ENCODE measurements around the gene NTMT2.
"Not testable (repeated sequence)": the region's sequence is repeated elsewhere in the genome, so short reads cannot be mapped to it uniquely, and the experiment has no call there.

NTMT2 gene

GRCh38 chr1:170156594-170156993 is 10.8 kb downstream of the NTMT2 start:
- DNase-seq (ENCODE audit: low read depth in 4 of 4, low spot score in 1 of 4) = no peak

- DNase-seq (ENCODE audit: low read depth in 4 of 4, low spot score in 1 of 4) = no peak
Observed at GRCh38 chr1:170157820-170158219, 12.1 kb downstream of the NTMT2 start.

- DNase-seq (ENCODE audit: low read depth in 4 of 4, low spot score in 1 of 4) = no peak
Observed at GRCh38 chr1:170162459-170163246, 16.9 kb downstream of the NTMT2 start.

- no peak for DNase-seq (ENCODE audit: low read depth in 4 of 4, low spot score in 1 of 4)
Observed at GRCh38 chr1:170164103-170164763, 18.5 kb downstream of the NTMT2 start.

GRCh38 chr1:170166518-170167180 is 20.9 kb downstream of the NTMT2 start:
- DNase-seq (ENCODE audit: low read depth in 4 of 4, low spot score in 1 of 4) = no peak

- no peak for DNase-seq (ENCODE audit: low read depth in 4 of 4, low spot score in 1 of 4)
Observed at GRCh38 chr1:170168265-170168664, 22.5 kb downstream of the NTMT2 start.

- DNase-seq (ENCODE audit: low read depth in 4 of 4, low spot score in 1 of 4) = not testable (repeated sequence)
Observed at GRCh38 chr1:170170513-170170912, 24.8 kb downstream of the NTMT2 start.

GRCh38 chr1:170174395-170174794 is 28.6 kb downstream of the NTMT2 start:
- DNase-seq (ENCODE audit: low read depth in 4 of 4, low spot score in 1 of 4) = no peak

- no peak for DNase-seq (ENCODE audit: low read depth in 4 of 4, low spot score in 1 of 4)
Observed at GRCh38 chr1:170175041-170175440, 29.3 kb downstream of the NTMT2 start.

GRCh38 chr1:170175484-170175883 is 29.7 kb downstream of the NTMT2 start:
- no peak for DNase-seq (ENCODE audit: low read depth in 4 of 4, low spot score in 1 of 4)

GRCh38 chr1:170176772-170177171 is 31.0 kb downstream of the NTMT2 start:
- no peak for DNase-seq (ENCODE audit: low read depth in 4 of 4, low spot score in 1 of 4)

GRCh38 chr1:170182442-170182841 is 36.7 kb downstream of the NTMT2 start:
- DNase-seq (ENCODE audit: low read depth in 4 of 4, low spot score in 1 of 4) = no peak

GRCh38 chr1:170192546-170192945 is 46.8 kb downstream of the NTMT2 start:
- DNase-seq (ENCODE audit: low read depth in 4 of 4, low spot score in 1 of 4) = no peak

GRCh38 chr1:170194451-170194850 is 48.7 kb downstream of the NTMT2 start:
- DNase-seq (ENCODE audit: low read depth in 4 of 4, low spot score in 1 of 4) = no peak

GRCh38 chr1:170196490-170197236 is 50.9 kb downstream of the NTMT2 start:
- DNase-seq (ENCODE audit: low read depth in 4 of 4, low spot score in 1 of 4) = no peak

GRCh38 chr1:170198090-170198489 is 52.3 kb downstream of the NTMT2 start:
- no peak for DNase-seq (ENCODE audit: low read depth in 4 of 4, low spot score in 1 of 4)

GRCh38 chr1:170198584-170198983 is 52.8 kb downstream of the NTMT2 start:
- DNase-seq (ENCODE audit: low read depth in 4 of 4, low spot score in 1 of 4) = no peak

GRCh38 chr1:170200161-170200560 is 54.4 kb downstream of the NTMT2 start:
- no peak for DNase-seq (ENCODE audit: low read depth in 4 of 4, low spot score in 1 of 4)

- DNase-seq (ENCODE audit: low read depth in 4 of 4, low spot score in 1 of 4) = no peak
Observed at GRCh38 chr1:170200621-170201397, 55.0 kb downstream of the NTMT2 start.

GRCh38 chr1:170203693-170204092 is 57.9 kb downstream of the NTMT2 start:
- DNase-seq (ENCODE audit: low read depth in 4 of 4, low spot score in 1 of 4) = no peak

GRCh38 chr1:170204121-170204520 is 58.4 kb downstream of the NTMT2 start:
- DNase-seq (ENCODE audit: low read depth in 4 of 4, low spot score in 1 of 4) = no peak

All from stimulated activated CD4-positive, alpha-beta T cell treated with anti-CD3 and anti-CD28 coated beads, Interleukin-1b, Interleukin-23, amount 100 ng/mL, for 24 hours (primary cell).